ENCODE data around the gene GNAI3. TPM values are rescaled to one million over a fixed set of nuclear protein-coding genes. Genes with fewer than 3 reads are reported as not detected.

GNAI3 gene
- polyA plus RNA-seq, 1 donor from 2014 or later = 10.6 TPM

DNA sequence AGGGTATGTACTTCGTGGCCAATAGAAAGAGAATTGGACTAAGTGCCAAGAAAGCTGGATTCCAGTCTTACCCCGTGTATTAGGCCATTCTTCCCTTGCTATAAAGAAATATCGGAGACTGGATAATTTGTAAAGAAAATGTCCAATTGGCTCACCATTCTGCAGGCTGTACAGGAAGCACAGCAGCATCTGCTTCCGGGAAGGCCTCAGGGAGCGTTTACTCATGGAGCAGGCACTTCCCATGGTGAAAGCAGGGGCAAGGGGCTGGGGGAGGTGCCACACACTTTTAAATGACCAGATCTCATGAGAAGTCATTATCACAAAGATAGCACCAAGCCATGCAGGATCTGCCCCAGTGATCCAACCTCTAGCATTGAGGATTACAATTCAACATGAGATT lies 31.1 kb upstream of the GNAI3 start:
- no peak overlapping the region for H2AFZ ChIP-seq (ENCODE audit: low read depth, low read length)
- no peak overlapping the region for H3K4me3 ChIP-seq (ENCODE audit: low read length)
- no peaks in the 10 kb centered on the region for H3F3A ChIP-seq (ENCODE audit: insufficient read depth, low read length, poor library complexity, severe bottlenecking)
- H3K79me2 ChIP-seq (replicated peaks; ENCODE audit: insufficient read depth, low read length) = no peaks in the 10 kb centered on the region
- H3K9me3 ChIP-seq (ENCODE audit: low read length) = no peaks in the 10 kb centered on the region
- no peak overlapping the region for H3K27ac ChIP-seq (ENCODE audit: low read length)
- no peak overlapping the region for H3K4me2 ChIP-seq (ENCODE audit: low read length)
- H3K27me3 ChIP-seq (ENCODE audit: insufficient read depth, low read depth, low read length) = no peaks in the 10 kb centered on the region
- H4K20me1 ChIP-seq (ENCODE audit: insufficient read depth) = no peaks in the 10 kb centered on the region
- no peaks in the 10 kb centered on the region for H3K36me3 ChIP-seq (ENCODE audit: insufficient read depth, low read length)
- no peaks in the 10 kb centered on the region for H3K9me2 ChIP-seq (ENCODE audit: insufficient read depth, low read length)
- H3K9ac ChIP-seq (ENCODE audit: low read length) = no peak overlapping the region
- TF ChIP-seq TAF1 (IDR thresholded peaks at IDR 0.05; ENCODE audit: low read depth) = no peak
- no peak for TF ChIP-seq EZH2 (IDR thresholded peaks at IDR 0.05; ENCODE audit: borderline replicate concordance, insufficient read depth, low read length, poor library complexity, severe bottlenecking)
- no peak for TF ChIP-seq SMC3 (conservative IDR thresholded peaks at IDR 0.05; ENCODE audit: poor library complexity)
- TF ChIP-seq, protein P1, sequence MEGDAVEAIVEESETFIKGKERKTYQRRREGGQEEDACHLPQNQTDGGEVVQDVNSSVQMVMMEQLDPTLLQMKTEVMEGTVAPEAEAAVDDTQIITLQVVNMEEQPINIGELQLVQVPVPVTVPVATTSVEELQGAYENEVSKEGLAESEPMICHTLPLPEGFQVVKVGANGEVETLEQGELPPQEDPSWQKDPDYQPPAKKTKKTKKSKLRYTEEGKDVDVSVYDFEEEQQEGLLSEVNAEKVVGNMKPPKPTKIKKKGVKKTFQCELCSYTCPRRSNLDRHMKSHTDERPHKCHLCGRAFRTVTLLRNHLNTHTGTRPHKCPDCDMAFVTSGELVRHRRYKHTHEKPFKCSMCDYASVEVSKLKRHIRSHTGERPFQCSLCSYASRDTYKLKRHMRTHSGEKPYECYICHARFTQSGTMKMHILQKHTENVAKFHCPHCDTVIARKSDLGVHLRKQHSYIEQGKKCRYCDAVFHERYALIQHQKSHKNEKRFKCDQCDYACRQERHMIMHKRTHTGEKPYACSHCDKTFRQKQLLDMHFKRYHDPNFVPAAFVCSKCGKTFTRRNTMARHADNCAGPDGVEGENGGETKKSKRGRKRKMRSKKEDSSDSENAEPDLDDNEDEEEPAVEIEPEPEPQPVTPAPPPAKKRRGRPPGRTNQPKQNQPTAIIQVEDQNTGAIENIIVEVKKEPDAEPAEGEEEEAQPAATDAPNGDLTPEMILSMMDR (IDR thresholded peaks at IDR 0.05; ENCODE audit: poor library complexity, severe bottlenecking) = no peak
- TF ChIP-seq POLR2AphosphoS5 (IDR thresholded peaks at IDR 0.05) = no peak
- no peak for TF ChIP-seq EP300 (conservative IDR thresholded peaks at IDR 0.05; ENCODE audit: poor library complexity, severe bottlenecking)
- no peak for TF ChIP-seq RAD21 (conservative IDR thresholded peaks at IDR 0.05)

DNA sequence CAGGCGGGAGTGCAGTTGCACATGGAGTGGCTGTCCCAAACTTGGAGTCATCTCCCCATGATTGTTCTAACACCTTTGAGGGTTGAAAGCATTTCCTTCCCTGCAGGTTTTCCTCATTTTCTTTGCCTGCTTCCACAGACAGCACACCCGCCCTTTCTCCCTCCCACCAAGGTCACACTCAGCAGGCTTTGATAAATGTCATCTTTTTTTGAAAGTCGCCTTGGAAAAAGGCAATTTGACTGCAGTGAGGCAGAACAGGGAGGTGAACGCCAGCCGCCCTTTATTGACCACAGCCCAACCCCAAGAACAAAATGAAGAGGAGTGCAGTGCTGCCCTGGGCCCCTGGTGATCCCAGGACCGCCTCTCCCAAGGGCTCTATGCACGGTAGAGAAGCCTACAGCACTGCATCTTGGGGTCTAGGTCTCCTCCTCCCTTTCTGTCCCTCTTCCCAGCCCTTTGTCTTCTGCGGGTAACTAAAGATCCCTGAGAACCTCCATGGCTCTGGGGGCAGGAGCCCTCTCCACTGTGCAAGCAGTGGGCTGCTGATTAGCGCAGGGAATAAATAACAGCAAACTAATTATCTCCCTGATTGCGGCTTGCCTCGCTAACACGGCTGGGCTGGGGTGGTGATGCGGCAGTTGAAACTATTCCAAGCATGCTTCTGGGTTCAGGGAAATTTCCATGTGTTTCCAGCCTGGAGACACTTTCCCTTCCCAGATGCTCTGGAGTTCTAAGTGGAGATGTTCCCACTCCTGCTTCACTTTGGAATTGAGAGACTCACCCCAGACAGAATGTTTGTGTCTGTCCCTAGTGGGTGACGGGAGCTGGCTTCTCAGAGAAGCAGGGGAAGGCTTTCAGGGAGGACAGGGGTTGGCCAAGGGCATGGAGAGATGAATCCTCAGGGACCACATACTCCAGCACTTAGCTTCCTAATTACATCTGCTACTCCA lies 27.1 kb upstream of the GNAI3 start:
- TF ChIP-seq SMC3 (conservative IDR thresholded peaks at IDR 0.05; ENCODE audit: poor library complexity) = no peak
- no peak for TF ChIP-seq REST (IDR thresholded peaks at IDR 0.05; ENCODE audit: borderline replicate concordance)
- TF ChIP-seq POLR2AphosphoS5 (IDR thresholded peaks at IDR 0.05) = no peak
- TF ChIP-seq, protein P1 (IDR thresholded peaks at IDR 0.05; ENCODE audit: poor library complexity, severe bottlenecking) = no peak
- no peak for TF ChIP-seq EZH2 (IDR thresholded peaks at IDR 0.05; ENCODE audit: borderline replicate concordance, insufficient read depth, low read length, poor library complexity, severe bottlenecking)
- no peak for TF ChIP-seq RAD21 (conservative IDR thresholded peaks at IDR 0.05)
- no peak for TF ChIP-seq MXI1 (conservative IDR thresholded peaks at IDR 0.05; ENCODE audit: poor library complexity, severe bottlenecking)
- TF ChIP-seq TAF1 (IDR thresholded peaks at IDR 0.05; ENCODE audit: low read depth) = no peak
- no peak for TF ChIP-seq EP300 (conservative IDR thresholded peaks at IDR 0.05; ENCODE audit: poor library complexity, severe bottlenecking)
- H3K4me2 ChIP-seq (ENCODE audit: low read length) = no peak overlapping the region
- no peaks in the 10 kb centered on the region for H4K20me1 ChIP-seq (ENCODE audit: insufficient read depth)
- H3F3A ChIP-seq (ENCODE audit: insufficient read depth, low read length, poor library complexity, severe bottlenecking) = no peaks in the 10 kb centered on the region
- H3K79me2 ChIP-seq (replicated peaks; ENCODE audit: insufficient read depth, low read length) = no peaks in the 10 kb centered on the region
- no peak overlapping the region for H3K27ac ChIP-seq (ENCODE audit: low read length)
- no peaks in the 10 kb centered on the region for H3K36me3 ChIP-seq (ENCODE audit: insufficient read depth, low read length)
- no peak overlapping the region for H3K9ac ChIP-seq (ENCODE audit: low read length)
- H3K9me3 ChIP-seq (ENCODE audit: low read length) = no peaks in the 10 kb centered on the region
- H3K9me2 ChIP-seq (ENCODE audit: insufficient read depth, low read length) = no peaks in the 10 kb centered on the region
- no peak overlapping the region for H3K4me3 ChIP-seq (ENCODE audit: low read length)
- H3K27me3 ChIP-seq (ENCODE audit: insufficient read depth, low read depth, low read length) = no peaks in the 10 kb centered on the region
- H2AFZ ChIP-seq (ENCODE audit: low read depth, low read length) = no peak overlapping the region

Measured in neural cell (in vitro differentiated cells).